Progenitor cell of endocrine pancreas (in vitro differentiated cells): ENCODE measurements around the gene CCDC18. TPM values are rescaled to one million over a fixed set of nuclear protein-coding genes. Genes with fewer than 3 reads are reported as not detected.

Experiments
- DNase-seq: peaks from one replicate; pipeline ENCODE4 v3.0.0; 2021; ENCODE audit warnings: low spot score; ENCODE audit not compliant: unreplicated experiment
- H3K27ac Mint-ChIP-seq: 2 replicates; pipeline ENCODE4 v1.8.0; 2021; ENCODE audit warnings: mild to moderate bottlenecking, moderate library complexity, mixed read lengths
- H3K27me3 Mint-ChIP-seq: 2 replicates; pipeline ENCODE4 v1.8.0; 2021; ENCODE audit warnings: mixed read lengths
- H3K36me3 Mint-ChIP-seq: 2 replicates; pipeline ENCODE4 v1.8.0; 2022; ENCODE audit warnings: mixed read lengths; ENCODE audit not compliant: insufficient read depth
- H3K4me1 Mint-ChIP-seq: 2 replicates; pipeline ENCODE4 v1.8.0; 2021; ENCODE audit warnings: low read depth, mixed read lengths
- H3K4me3 Mint-ChIP-seq: 2 replicates; pipeline ENCODE4 v1.8.0; 2021; ENCODE audit warnings: low read depth, mild to moderate bottlenecking, moderate library complexity, mixed read lengths
- H3K9me3 Mint-ChIP-seq: 2 replicates; pipeline ENCODE4 v1.8.0; 2021; ENCODE audit warnings: low read depth, mixed read lengths
- total RNA-seq: library from RNA; stranded (reverse); gene quantifications from 2 replicates; pipeline ENCODE4 v1.2.1, GENCODE V29; 2021
- TF ChIP-seq, protein P1 (sequence below): fragments of 200-600 bp; sonication (generic); IDR thresholded peaks from one replicate; pipeline ENCODE4 v1.5.0; 2021; ENCODE audit warnings: antibody characterized with exemption, mild to moderate bottlenecking; ENCODE audit not compliant: unreplicated experiment

CCDC18 gene
- total RNA-seq, 1 donor from 2014 or later = 12.4 TPM

DNA sequence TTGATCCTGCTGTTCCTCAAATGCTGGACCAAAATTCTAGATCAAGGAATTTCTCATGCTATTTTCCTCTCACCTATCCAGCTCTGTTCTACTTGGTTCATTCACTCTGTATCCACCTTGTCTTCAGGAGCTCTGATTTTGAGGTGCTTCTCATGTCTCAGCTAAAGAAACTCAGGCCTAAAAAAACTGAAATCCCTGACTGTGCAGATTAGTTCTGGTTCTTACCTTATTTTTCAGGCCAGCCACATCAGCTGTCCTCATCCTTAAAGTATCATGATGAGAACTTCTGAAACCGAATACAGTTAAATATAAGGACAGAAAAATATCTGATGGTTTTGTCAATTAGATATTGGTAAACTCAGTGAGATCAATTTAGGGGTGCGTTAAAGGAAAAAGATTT is 137.4 kb downstream of the CCDC18 start:
- no peak for DNase-seq
- Mint-ChIP-seq H3K36me3 (peaks cover 1% of the 10 kb centered on the region), H3K4me1 (peaks cover 9% of the 10 kb centered on the region), H3K9me3 (peaks cover 6% of the 10 kb centered on the region), H3K4me3 (no peak overlapping the region), H3K27ac (no peak overlapping the region), H3K27me3 (no peaks in the 10 kb centered on the region)
- TF ChIP-seq, protein P1, sequence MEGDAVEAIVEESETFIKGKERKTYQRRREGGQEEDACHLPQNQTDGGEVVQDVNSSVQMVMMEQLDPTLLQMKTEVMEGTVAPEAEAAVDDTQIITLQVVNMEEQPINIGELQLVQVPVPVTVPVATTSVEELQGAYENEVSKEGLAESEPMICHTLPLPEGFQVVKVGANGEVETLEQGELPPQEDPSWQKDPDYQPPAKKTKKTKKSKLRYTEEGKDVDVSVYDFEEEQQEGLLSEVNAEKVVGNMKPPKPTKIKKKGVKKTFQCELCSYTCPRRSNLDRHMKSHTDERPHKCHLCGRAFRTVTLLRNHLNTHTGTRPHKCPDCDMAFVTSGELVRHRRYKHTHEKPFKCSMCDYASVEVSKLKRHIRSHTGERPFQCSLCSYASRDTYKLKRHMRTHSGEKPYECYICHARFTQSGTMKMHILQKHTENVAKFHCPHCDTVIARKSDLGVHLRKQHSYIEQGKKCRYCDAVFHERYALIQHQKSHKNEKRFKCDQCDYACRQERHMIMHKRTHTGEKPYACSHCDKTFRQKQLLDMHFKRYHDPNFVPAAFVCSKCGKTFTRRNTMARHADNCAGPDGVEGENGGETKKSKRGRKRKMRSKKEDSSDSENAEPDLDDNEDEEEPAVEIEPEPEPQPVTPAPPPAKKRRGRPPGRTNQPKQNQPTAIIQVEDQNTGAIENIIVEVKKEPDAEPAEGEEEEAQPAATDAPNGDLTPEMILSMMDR = no peak

DNA sequence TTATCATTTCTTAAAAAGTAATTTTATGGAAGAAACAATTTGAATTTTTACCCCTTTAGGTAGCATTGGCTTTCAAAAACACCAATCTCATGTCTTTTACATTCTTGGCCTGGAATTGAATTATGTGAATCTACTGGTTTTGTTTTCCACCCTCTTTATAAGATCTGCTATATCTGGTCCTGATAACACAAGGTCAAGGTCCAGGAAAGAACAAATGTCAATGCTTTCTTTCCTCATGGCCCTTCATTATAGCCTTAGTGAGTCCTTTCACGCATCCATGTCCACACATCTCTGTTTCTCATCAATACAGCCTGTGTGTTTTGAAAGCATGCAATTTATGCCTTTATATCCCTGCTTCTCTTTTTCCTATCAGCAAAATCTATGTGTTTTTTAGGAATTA is 141.2 kb downstream of the CCDC18 start:
- peaks cover 18% of the 10 kb centered on the region for H3K4me1 Mint-ChIP-seq
- H3K4me3 Mint-ChIP-seq = no peak overlapping the region
- TF ChIP-seq, protein P1 = no peak
- peaks cover 6% of the 10 kb centered on the region for H3K9me3 Mint-ChIP-seq
- H3K36me3 Mint-ChIP-seq = peaks cover 1% of the 10 kb centered on the region
- no peak overlapping the region for H3K27ac Mint-ChIP-seq
- DNase-seq = no peak
- H3K27me3 Mint-ChIP-seq = no peaks in the 10 kb centered on the region

DNA sequence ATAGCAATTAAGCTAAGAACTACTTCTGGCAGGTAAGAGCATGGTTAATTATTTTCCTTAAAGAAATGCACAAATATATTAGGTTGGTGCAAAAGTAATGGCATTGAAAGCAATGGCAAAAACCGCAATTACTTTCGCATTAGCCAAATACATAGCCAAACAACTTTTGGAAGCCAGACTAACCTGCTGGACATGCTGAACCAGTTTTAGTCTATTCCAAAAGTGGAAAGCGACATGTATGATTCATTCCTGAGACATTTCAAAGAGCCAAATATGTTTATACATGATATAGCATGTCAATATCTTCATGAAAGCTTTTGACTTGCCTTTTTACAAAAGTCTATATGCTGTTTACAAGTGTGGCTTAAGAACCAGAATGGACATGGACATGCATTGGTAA is 141.8 kb downstream of the CCDC18 start:
- no peaks in the 10 kb centered on the region for H3K27me3 Mint-ChIP-seq
- H3K4me1 Mint-ChIP-seq = peaks cover 18% of the 10 kb centered on the region
- no peak overlapping the region for H3K27ac Mint-ChIP-seq
- H3K4me3 Mint-ChIP-seq = no peak overlapping the region
- TF ChIP-seq, protein P1 = no peak
- peaks cover 6% of the 10 kb centered on the region for H3K9me3 Mint-ChIP-seq
- DNase-seq = no peak
- H3K36me3 Mint-ChIP-seq = peaks cover 1% of the 10 kb centered on the region

DNA sequence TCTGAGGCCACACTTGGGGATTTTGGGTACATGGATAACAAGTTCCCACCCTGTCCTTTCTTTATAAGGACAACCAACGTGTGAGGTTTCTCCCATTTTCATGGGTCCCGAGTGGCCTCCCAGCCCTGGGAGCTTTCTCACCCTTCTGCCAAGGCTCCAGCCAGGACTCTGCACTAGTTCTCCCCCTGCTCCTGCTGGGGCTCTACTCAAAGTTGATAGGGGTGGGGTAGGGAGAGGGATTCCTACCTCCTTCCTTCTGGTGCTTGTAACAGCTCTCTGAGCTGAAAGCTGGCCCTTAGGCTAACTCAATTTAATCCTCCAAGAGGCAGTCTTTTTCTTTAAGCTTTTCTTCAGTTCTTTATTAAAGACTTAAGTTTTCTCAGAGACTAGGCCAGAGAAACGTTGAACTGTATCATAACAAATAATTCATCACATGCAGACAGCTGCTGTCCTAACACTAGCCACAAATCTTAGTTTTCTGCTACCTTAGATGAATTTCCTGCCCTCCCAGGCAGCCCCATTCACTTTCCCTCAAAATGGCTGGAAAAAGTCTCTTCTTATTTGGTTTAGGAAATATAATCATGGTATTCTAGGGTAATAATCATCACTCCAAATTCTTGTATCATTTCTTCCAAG is 142.8 kb downstream of the CCDC18 start:
- peaks cover 6% of the 10 kb centered on the region for H3K9me3 Mint-ChIP-seq
- H3K27me3 Mint-ChIP-seq = no peaks in the 10 kb centered on the region
- H3K4me3 Mint-ChIP-seq = no peak overlapping the region
- H3K36me3 Mint-ChIP-seq = peaks cover 1% of the 10 kb centered on the region
- TF ChIP-seq, protein P1 = no peak
- peaks cover 18% of the 10 kb centered on the region for H3K4me1 Mint-ChIP-seq
- no peak overlapping the region for H3K27ac Mint-ChIP-seq
- DNase-seq = no peak

DNA sequence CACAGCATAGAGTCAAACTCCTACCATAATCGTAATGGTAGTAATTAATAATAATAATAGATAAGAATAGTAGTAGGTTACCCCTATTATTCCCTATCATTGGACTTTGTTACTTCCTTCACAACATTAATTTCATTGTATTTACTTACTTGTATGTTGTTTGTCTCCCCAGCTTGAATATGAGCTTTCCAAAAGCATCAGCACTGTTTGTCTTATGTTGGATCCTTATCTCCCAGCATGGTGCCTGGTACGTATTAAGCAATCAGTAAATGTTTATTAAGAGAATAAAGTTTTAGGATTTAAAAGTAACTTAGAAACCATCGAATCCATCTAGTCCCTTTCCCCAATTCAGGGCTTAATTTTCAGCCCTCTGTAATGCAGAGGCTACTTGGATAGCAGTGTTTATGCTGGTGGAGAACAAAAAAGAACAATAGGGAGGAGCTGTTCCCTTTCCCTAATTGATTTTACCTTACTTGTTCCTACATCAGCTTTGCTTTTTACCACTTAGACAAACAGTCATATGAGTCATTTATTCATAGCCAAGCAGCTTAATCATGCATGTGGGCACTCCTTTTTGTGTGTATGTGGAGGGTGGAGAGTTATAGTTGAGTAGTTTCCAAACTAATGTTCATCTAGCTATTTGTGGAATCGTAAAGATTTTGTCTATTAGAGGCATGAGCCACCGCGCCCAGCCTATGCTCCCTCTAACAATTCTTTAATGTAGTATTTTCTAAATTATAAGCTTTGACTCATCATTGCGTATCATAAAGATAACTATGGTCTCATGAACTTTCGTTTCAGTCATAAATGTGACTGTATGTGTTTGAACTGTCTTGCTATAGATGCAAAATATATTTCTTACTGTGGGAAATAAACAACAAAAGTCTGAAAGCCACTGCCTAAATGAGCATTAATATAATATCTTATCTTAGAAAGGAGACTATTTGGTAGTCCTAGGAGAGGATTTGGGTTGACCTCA is 144.3 kb downstream of the CCDC18 start:
- TF ChIP-seq, protein P1 = no peak
- H3K36me3 Mint-ChIP-seq = peaks cover under 1% of the 10 kb centered on the region
- peak overlapping the region; percentile 31 for H3K27ac Mint-ChIP-seq
- H3K27me3 Mint-ChIP-seq = no peaks in the 10 kb centered on the region
- DNase-seq = no peak
- H3K4me3 Mint-ChIP-seq = no peak overlapping the region
- H3K9me3 Mint-ChIP-seq = peaks cover 6% of the 10 kb centered on the region
- H3K4me1 Mint-ChIP-seq = peaks cover 18% of the 10 kb centered on the region

Other genes starting within 250 kb of the CCDC18 start
- gene DIPK1A, start 219.3 kb upstream of the CCDC18 start, total RNA-seq = 6.9 and 7.5 TPM in 2 replicates
- 89.4 and 94.2 TPM in 2 replicates for gene MTF2, start 101.4 kb upstream of the CCDC18 start, total RNA-seq
- gene TMED5, start 311 bp upstream of the CCDC18 start, total RNA-seq = 35.4 and 37.4 TPM in 2 replicates
- gene DR1, start 165.2 kb downstream of the CCDC18 start, total RNA-seq = 35.9 and 36.8 TPM in 2 replicates